ENCODE results near the gene NRXN3. TPM values are rescaled to one million over a fixed set of nuclear protein-coding genes. Genes with fewer than 3 reads are reported as not detected.

Gene NRXN3
- total RNA-seq, 2 experiments from 2014 or later = not detected

DNA sequence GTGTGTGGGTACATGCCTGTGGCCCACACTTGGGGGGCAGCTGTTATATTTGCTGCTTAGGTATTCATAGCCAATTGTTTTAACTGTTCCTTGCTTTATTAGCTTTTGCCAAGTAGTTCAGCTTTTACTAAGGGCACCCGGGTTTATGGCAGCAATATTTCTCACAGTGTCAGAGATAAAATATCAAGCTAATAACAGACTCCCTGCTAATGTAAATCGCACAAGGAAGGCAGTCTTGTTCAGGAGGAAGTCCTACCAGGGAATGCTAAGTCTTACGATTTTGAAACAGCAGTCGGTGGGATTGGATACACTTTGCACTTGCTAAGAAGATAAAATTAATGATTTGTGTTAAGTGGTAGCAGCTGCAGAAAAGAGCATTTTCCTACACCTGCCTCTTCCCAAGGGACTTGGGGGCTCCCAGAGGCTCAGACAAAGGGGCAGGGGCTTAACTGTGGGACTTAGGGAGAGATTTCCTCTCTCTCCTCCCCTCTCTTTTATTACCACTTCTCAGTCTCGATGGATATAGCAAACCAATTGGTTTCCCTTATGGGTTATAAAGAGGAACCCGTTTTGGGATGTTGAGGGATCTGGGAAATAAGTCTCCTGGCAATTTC, 175.1 kb downstream of the NRXN3 start:
- ChIA-PET CTCF (ENCODE audit: unreplicated experiment) (no interaction called here), POLR2A (interaction anchor here (0.6 kb wide), 1 partner anchor 33 kb away, joined by 4 read pairs; no protein-coding TSS in a partner anchor)
- H3K4me2 ChIP-seq (ENCODE audit: low read length) = no peak overlapping the region
- BruUV-seq (replicated peaks) = no TSS peak
- H3K27ac ChIP-seq (ENCODE audit: low read depth, low read length, poor library complexity, severe bottlenecking) = no peak overlapping the region
- DNase-seq (ENCODE audit: low spot score) = no peak
- H3K36me3 ChIP-seq (ENCODE audit: insufficient read depth, low read length) = no peaks in the 10 kb centered on the region
- no peaks in the 10 kb centered on the region for H3K4me1 ChIP-seq (ENCODE audit: insufficient read depth, low read length, poor library complexity, severe bottlenecking)
- no peaks in the 10 kb centered on the region for H3K9me3 ChIP-seq (ENCODE audit: low read length)
- no peak overlapping the region for H2AFZ ChIP-seq (ENCODE audit: low read length)
- H3K79me2 ChIP-seq (ENCODE audit: insufficient read depth, low read depth, low read length) = no peaks in the 10 kb centered on the region
- no peak overlapping the region for H3K4me3 ChIP-seq (ENCODE audit: low read depth, low read length, poor library complexity, severe bottlenecking)
- H3K9me2 ChIP-seq (ENCODE audit: insufficient read depth, low read length) = no peaks in the 10 kb centered on the region
- TF ChIP-seq EZH2phosphoT487 (IDR thresholded peaks at IDR 0.05; ENCODE audit: borderline replicate concordance, low read depth, low read length) = no peak
- TF ChIP-seq, protein P1, sequence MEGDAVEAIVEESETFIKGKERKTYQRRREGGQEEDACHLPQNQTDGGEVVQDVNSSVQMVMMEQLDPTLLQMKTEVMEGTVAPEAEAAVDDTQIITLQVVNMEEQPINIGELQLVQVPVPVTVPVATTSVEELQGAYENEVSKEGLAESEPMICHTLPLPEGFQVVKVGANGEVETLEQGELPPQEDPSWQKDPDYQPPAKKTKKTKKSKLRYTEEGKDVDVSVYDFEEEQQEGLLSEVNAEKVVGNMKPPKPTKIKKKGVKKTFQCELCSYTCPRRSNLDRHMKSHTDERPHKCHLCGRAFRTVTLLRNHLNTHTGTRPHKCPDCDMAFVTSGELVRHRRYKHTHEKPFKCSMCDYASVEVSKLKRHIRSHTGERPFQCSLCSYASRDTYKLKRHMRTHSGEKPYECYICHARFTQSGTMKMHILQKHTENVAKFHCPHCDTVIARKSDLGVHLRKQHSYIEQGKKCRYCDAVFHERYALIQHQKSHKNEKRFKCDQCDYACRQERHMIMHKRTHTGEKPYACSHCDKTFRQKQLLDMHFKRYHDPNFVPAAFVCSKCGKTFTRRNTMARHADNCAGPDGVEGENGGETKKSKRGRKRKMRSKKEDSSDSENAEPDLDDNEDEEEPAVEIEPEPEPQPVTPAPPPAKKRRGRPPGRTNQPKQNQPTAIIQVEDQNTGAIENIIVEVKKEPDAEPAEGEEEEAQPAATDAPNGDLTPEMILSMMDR (conservative IDR thresholded peaks at IDR 0.05; ENCODE audit: low read length) = no peak
- intact Hi-C loops (cut with micrococcal nuclease; ENCODE audit: unreplicated experiment) = no loop called here
- H4K20me1 ChIP-seq (ENCODE audit: insufficient read depth, low read length) = no peaks in the 10 kb centered on the region

DNA sequence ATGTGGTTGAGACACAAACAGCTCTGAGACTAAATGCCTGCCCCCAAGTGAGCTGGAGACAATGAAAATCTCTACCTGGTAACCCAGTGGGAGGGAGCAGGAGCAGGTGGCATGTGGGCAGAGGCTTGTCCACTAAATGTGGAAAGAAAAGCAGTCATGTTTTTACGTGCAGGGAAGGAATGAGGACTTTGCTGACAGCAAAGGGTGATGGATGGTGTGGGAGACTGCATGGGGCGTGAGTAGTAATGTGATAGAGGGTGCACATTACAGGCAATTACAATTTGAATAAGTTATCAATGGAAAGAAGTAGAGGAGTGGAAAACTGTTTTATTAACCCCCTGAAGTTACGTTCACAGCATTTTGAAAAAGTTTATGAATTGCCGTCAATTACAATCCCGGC, 176.6 kb downstream of the NRXN3 start:
- CTCF ChIA-PET (ENCODE audit: unreplicated experiment) = no interaction called here
- BruUV-seq (replicated peaks) = no TSS peak
- no peaks in the 10 kb centered on the region for H3K9me3 ChIP-seq (ENCODE audit: low read length)

DNA sequence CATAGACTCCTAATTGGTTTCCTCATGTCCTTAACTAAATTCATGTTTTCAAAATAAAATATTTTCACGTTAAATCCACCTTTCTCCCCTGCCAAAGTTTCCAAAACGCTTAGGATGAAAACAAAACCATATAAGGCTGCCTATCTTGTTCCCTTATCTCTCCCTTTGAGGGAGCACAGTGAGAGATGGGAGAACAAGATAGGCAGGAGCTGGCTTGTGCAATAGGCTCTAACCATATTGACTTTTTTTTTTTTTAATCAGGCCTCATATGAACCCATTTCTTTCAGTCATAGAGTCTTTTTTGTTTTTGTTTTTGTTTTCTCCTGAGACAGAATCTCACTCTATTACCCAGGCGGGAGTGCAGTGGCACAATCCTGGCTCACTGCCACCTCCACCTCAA, 184.9 kb downstream of the NRXN3 start:
- POLR2A ChIA-PET = no interaction called here
- CTCF ChIA-PET (ENCODE audit: unreplicated experiment) = no interaction called here
- Histone ChIP-seq H3K4me1 (ENCODE audit: insufficient read depth, low read length, poor library complexity, severe bottlenecking) (no peaks in the 10 kb centered on the region), H3K27ac (ENCODE audit: low read depth, low read length, poor library complexity, severe bottlenecking) (no peak overlapping the region), H3K9me2 (ENCODE audit: insufficient read depth, low read length) (no peaks in the 10 kb centered on the region), H3K4me3 (ENCODE audit: low read depth, low read length, poor library complexity, severe bottlenecking) (no peak overlapping the region), H3K4me2 (ENCODE audit: low read length) (no peak overlapping the region), H3K36me3 (ENCODE audit: insufficient read depth, low read length) (no peaks in the 10 kb centered on the region), H4K20me1 (ENCODE audit: insufficient read depth, low read length) (no peaks in the 10 kb centered on the region), H3K9me3 (ENCODE audit: low read length) (no peaks in the 10 kb centered on the region), H2AFZ (ENCODE audit: low read length) (no peak overlapping the region), H3K79me2 (ENCODE audit: insufficient read depth, low read depth, low read length) (no peaks in the 10 kb centered on the region)
- intact Hi-C loops (cut with micrococcal nuclease; ENCODE audit: unreplicated experiment) = no loop called here
- BruUV-seq (replicated peaks) = no TSS peak
- no peak for DNase-seq (ENCODE audit: low spot score)
- TF ChIP-seq, protein P1 (conservative IDR thresholded peaks at IDR 0.05; ENCODE audit: low read length) = no peak
- no peak for TF ChIP-seq EZH2phosphoT487 (IDR thresholded peaks at IDR 0.05; ENCODE audit: borderline replicate concordance, low read depth, low read length)

More for the DNA sequence above, 176.6 kb downstream of the NRXN3 start:
- Histone ChIP-seq H2AFZ (ENCODE audit: low read length) (no peak overlapping the region), H4K20me1 (ENCODE audit: insufficient read depth, low read length) (no peaks in the 10 kb centered on the region), H3K9me2 (ENCODE audit: insufficient read depth, low read length) (no peaks in the 10 kb centered on the region), H3K4me1 (ENCODE audit: insufficient read depth, low read length, poor library complexity, severe bottlenecking) (no peaks in the 10 kb centered on the region), H3K4me3 (ENCODE audit: low read depth, low read length, poor library complexity, severe bottlenecking) (no peak overlapping the region), H3K36me3 (ENCODE audit: insufficient read depth, low read length) (no peaks in the 10 kb centered on the region), H3K27ac (ENCODE audit: low read depth, low read length, poor library complexity, severe bottlenecking) (no peak overlapping the region), H3K79me2 (ENCODE audit: insufficient read depth, low read depth, low read length) (no peaks in the 10 kb centered on the region), H3K4me2 (ENCODE audit: low read length) (no peak overlapping the region)
- intact Hi-C loops (cut with micrococcal nuclease; ENCODE audit: unreplicated experiment) = no loop called here
- POLR2A ChIA-PET = no interaction called here
- no peak for TF ChIP-seq EZH2phosphoT487 (IDR thresholded peaks at IDR 0.05; ENCODE audit: borderline replicate concordance, low read depth, low read length)
- TF ChIP-seq, protein P1 (conservative IDR thresholded peaks at IDR 0.05; ENCODE audit: low read length) = no peak
- no peak for DNase-seq (ENCODE audit: low spot score)
